ENCODE data around the gene ARSA.
A peak's percentile ranks its signal among the peaks of the same experiment; 100 is the strongest.

The ARSA gene

GRCh38 chr22:50585238-50585637 lies 42.7 kb downstream of the ARSA start:
- Histone ChIP-seq H3K9me3 (ENCODE audit: low read length) (no peaks in the 10 kb centered on the region), H2AFZ (ENCODE audit: low read length) (no peak overlapping the region), H3K4me1 (ENCODE audit: insufficient read depth, low read length, severe bottlenecking) (peaks cover 17% of the 10 kb centered on the region), H3K36me3 (ENCODE audit: insufficient read depth, low read length) (peaks cover 18% of the 10 kb centered on the region), H4K20me1 (ENCODE audit: insufficient read depth, low read length) (no peaks in the 10 kb centered on the region), H3K79me2 (ENCODE audit: insufficient read depth, low read length) (0 out of 2 replicates have a peak, but pooled peaks cover 5% of the 10 kb centered on the region), H3K27ac (ENCODE audit: low read depth, low read length, poor library complexity, severe bottlenecking) (no peak overlapping the region), H3K4me2 (ENCODE audit: low read length) (no peak overlapping the region), H3F3A (ENCODE audit: insufficient read depth, low read length) (no peaks in the 10 kb centered on the region), H3K4me3 (ENCODE audit: low read depth, low read length, poor library complexity, severe bottlenecking) (no peak overlapping the region), H3K27me3 (ENCODE audit: insufficient read depth, low read length) (no peaks in the 10 kb centered on the region), H3K9ac (ENCODE audit: low read length) (no peak overlapping the region), H3K9me2 (ENCODE audit: low read depth, low read length) (no peaks in the 10 kb centered on the region)
- TF ChIP-seq EZH2 (IDR thresholded peaks at IDR 0.05; ENCODE audit: borderline replicate concordance, low read length) = no peak
- TF ChIP-seq CTCF (IDR thresholded peaks at IDR 0.05; ENCODE audit: low read length) = no peak

- Histone ChIP-seq H2AFZ (ENCODE audit: low read length) (no peak overlapping the region), H3K9ac (ENCODE audit: low read length) (peak overlapping the region; percentile 75; the same call in 1 of the 2 replicates), H3K4me3 (ENCODE audit: low read depth, low read length, poor library complexity, severe bottlenecking) (peak overlapping the region; percentile 80), H3K27me3 (ENCODE audit: insufficient read depth, low read length) (no peaks in the 10 kb centered on the region), H3K36me3 (ENCODE audit: insufficient read depth, low read length) (peaks cover 27% of the 10 kb centered on the region), H3K4me2 (ENCODE audit: low read length) (peak overlapping the region; percentile 96), H3K9me3 (ENCODE audit: low read length) (no peaks in the 10 kb centered on the region), H3K79me2 (ENCODE audit: insufficient read depth, low read length) (0 out of 2 replicates have a peak, but pooled peaks cover 5% of the 10 kb centered on the region), H3K9me2 (ENCODE audit: low read depth, low read length) (no peaks in the 10 kb centered on the region), H3F3A (ENCODE audit: insufficient read depth, low read length) (no peaks in the 10 kb centered on the region), H3K4me1 (ENCODE audit: insufficient read depth, low read length, severe bottlenecking) (peaks cover 17% of the 10 kb centered on the region), H3K27ac (ENCODE audit: low read depth, low read length, poor library complexity, severe bottlenecking) (no peak overlapping the region), H4K20me1 (ENCODE audit: insufficient read depth, low read length) (no peaks in the 10 kb centered on the region)
- TF ChIP-seq EZH2 (IDR thresholded peaks at IDR 0.05; ENCODE audit: borderline replicate concordance, low read length) (no peak), CTCF (IDR thresholded peaks at IDR 0.05; ENCODE audit: low read length) (no peak)
Measured at GRCh38 chr22:50584106-50585096, 43.6 kb downstream of the ARSA start.

GRCh38 chr22:50583294-50583861 lies 44.6 kb downstream of the ARSA start:
- no peaks in the 10 kb centered on the region for H4K20me1 ChIP-seq (ENCODE audit: insufficient read depth, low read length)
- no peak overlapping the region for H3K27ac ChIP-seq (ENCODE audit: low read depth, low read length, poor library complexity, severe bottlenecking)
- H2AFZ ChIP-seq (ENCODE audit: low read length) = no peak overlapping the region
- no peaks in the 10 kb centered on the region for H3K27me3 ChIP-seq (ENCODE audit: insufficient read depth, low read length)
- 0 out of 2 replicates have a peak, but pooled peaks cover 5% of the 10 kb centered on the region for H3K79me2 ChIP-seq (ENCODE audit: insufficient read depth, low read length)
- TF ChIP-seq EZH2 (IDR thresholded peaks at IDR 0.05; ENCODE audit: borderline replicate concordance, low read length) (no peak), CTCF (IDR thresholded peaks at IDR 0.05; ENCODE audit: low read length) (no peak)
- H3K9me2 ChIP-seq (ENCODE audit: low read depth, low read length) = no peaks in the 10 kb centered on the region
- peaks cover 17% of the 10 kb centered on the region for H3K4me1 ChIP-seq (ENCODE audit: insufficient read depth, low read length, severe bottlenecking)
- H3K4me2 ChIP-seq (ENCODE audit: low read length) = peak overlapping the region; percentile 96
- H3K36me3 ChIP-seq (ENCODE audit: insufficient read depth, low read length) = peaks cover 37% of the 10 kb centered on the region
- H3K9ac ChIP-seq (ENCODE audit: low read length) = peak overlapping the region; percentile 75
- H3K9me3 ChIP-seq (ENCODE audit: low read length) = no peaks in the 10 kb centered on the region
- peak overlapping the region; percentile 80 for H3K4me3 ChIP-seq (ENCODE audit: low read depth, low read length, poor library complexity, severe bottlenecking)
- no peaks in the 10 kb centered on the region for H3F3A ChIP-seq (ENCODE audit: insufficient read depth, low read length)

All from OCI-LY1 (cell line).